Kidney (tissue), 14 donors: Measurements from ENCODE around the gene STOX2. TPM values are rescaled to one million over a fixed set of nuclear protein-coding genes. Genes with fewer than 3 reads are reported as not detected.

Experiments
- DNase-seq, 5 donors: peaks; one replicate each; pipeline ENCODE4 v3.0.0-alpha.2; 2013 to 2020
- FAIRE-seq: peaks from 2 replicates; lab custom pipeline; 2012; peaks lifted over from hg19 to GRCh38; lab: Jason Lieb, UNC
- H3K27ac ChIP-seq, 2 donors: one replicate each; pipeline ENCODE4 v1.7.0; 2013; ENCODE audit warnings: low read depth in 2 of 2, low read length in 2 of 2, inconsistent platforms in 1 of 2
- H3K27me3 ChIP-seq: one replicate; pipeline ENCODE4 v1.7.1; 2013; ENCODE audit warnings: low read length, inconsistent platforms; ENCODE audit not compliant: control insufficient read depth, insufficient read depth
- H3K36me3 ChIP-seq, 3 donors: one replicate each; pipeline versions ENCODE4 v1.7.0 to v1.7.1; 2013; ENCODE audit warnings: low read length in 3 of 3, control low read depth in 1 of 3, inconsistent platforms in 1 of 3; ENCODE audit not compliant: insufficient read depth in 3 of 3, control insufficient read depth in 2 of 3
- H3K4me1 ChIP-seq, 3 donors: one replicate each; pipeline versions ENCODE4 v1.7.0 to v1.7.1; 2013; ENCODE audit warnings: low read length in 3 of 3, inconsistent platforms in 1 of 3, low read depth in 1 of 3; ENCODE audit not compliant: control insufficient read depth in 2 of 3, insufficient read depth in 2 of 3
- H3K4me3 ChIP-seq, 3 donors: one replicate each; pipeline versions ENCODE4 v1.7.0 to v1.8.1; 2013; ENCODE audit warnings: low read length in 3 of 3, control low read depth in 1 of 3, inconsistent platforms in 1 of 3
- H3K9ac ChIP-seq, 3 donors: one replicate each; pipeline versions ENCODE4 v1.7.0 to v1.7.1; 2013; ENCODE audit warnings: low read length in 3 of 3, control low read depth in 1 of 3, inconsistent platforms in 1 of 3
- H3K9me3 ChIP-seq, 3 donors: one replicate each; pipeline versions ENCODE4 v1.7.0 to v1.7.1; 2013; ENCODE audit warnings: low read length in 3 of 3, control low read depth in 1 of 3, inconsistent platforms in 1 of 3; ENCODE audit not compliant: control insufficient read depth in 2 of 3, insufficient read depth in 1 of 3
- CTCF ChIP-seq: IDR thresholded peaks from 3 replicates; pipeline ENCODE4 v1.5.1; 2012; ENCODE audit warnings: mild to moderate bottlenecking, moderate library complexity, borderline replicate concordance; ENCODE audit not compliant: insufficient read depth; ENCODE audit errors: extremely low read depth
- intact Hi-C: fragments of 100-400 bp; cut with DNase I; formaldehyde crosslinking; loops from one replicate; pipeline ENCODE4 v1.11.1; 2022
- polyA plus RNA-seq: library from polyadenylated mRNA; stranded (reverse); fragments of 350-450 nt; fragmentation: Illumina TruSeq; extraction: RNeasy Lipid Tissue Mini Kit (QIAGEN cat#74804); gene quantifications from one replicate; pipeline ENCODE4 v1.2.3, GENCODE V29; 2014; ENCODE audit warnings: low read depth, low replicate concordance; ENCODE audit not compliant: insufficient read depth
- total RNA-seq: library from RNA; stranded (reverse); fragmentation: NEBNext Ultra II Directional; extraction: Animal tissue kit (Norgen Biotek cat#: 25700); gene quantifications from one replicate; pipeline ENCODE4 v1.2.1, GENCODE V29; 2021
- donor health status: control.
- donor health status: control.
- donor health status: control.
- donor health status: control.
- donor health status: control.
- donor health status: DM: yes; HTN: yes; CAD: no.
- donor health status: Normal renal cell carcinoma (clear cell type).

The STOX2 gene
- total and polyA plus RNA-seq, 2 donors from 2014 or later, result 0.69 to 31.8 TPM

GRCh38 chr4:183995570-183995969 lies 90.5 kb downstream of the STOX2 start:
- no peak for DNase-seq
- H3K27ac ChIP-seq, result no peak overlapping the region
- TF ChIP-seq CTCF, result no peak
- no peaks in the 10 kb centered on the region for H3K36me3 ChIP-seq
- H3K4me1 ChIP-seq, result no peaks in the 10 kb centered on the region
- H3K4me3 ChIP-seq, result no peak overlapping the region
- intact Hi-C loops, result no loop called here
- no peak overlapping the region for H3K9ac ChIP-seq
- no peaks in the 10 kb centered on the region for H3K27me3 ChIP-seq
- H3K9me3 ChIP-seq, result no peaks in the 10 kb centered on the region
- no peak for FAIRE-seq

- no peak overlapping the region for H3K27ac ChIP-seq
- H3K27me3 ChIP-seq, result no peaks in the 10 kb centered on the region
- intact Hi-C loops, result no loop called here
- H3K36me3 ChIP-seq, result no peaks in the 10 kb centered on the region
- no peak for FAIRE-seq
- no peak for TF ChIP-seq CTCF
- no peak for DNase-seq
- no peaks in the 10 kb centered on the region for H3K4me1 ChIP-seq
- H3K9ac ChIP-seq, result no peak overlapping the region
- H3K4me3 ChIP-seq, result no peak overlapping the region
- H3K9me3 ChIP-seq, result no peaks in the 10 kb centered on the region
These were observed 91.8 kb downstream of the STOX2 start for GRCh38 chr4:183996868-183997267.

GRCh38 chr4:183999435-183999834 lies 94.3 kb downstream of the STOX2 start:
- intact Hi-C loops, result no loop called here
- no peak for FAIRE-seq

More at GRCh38 chr4:183999435-183999834, 94.3 kb downstream of the STOX2 start:
- Histone ChIP-seq H3K27me3 (no peaks in the 10 kb centered on the region), H3K4me1 (no peaks in the 10 kb centered on the region), H3K9ac (no peak overlapping the region), H3K4me3 (no peak overlapping the region), H3K36me3 (no peaks in the 10 kb centered on the region), H3K9me3 (no peaks in the 10 kb centered on the region), H3K27ac (no peak overlapping the region)
- TF ChIP-seq CTCF, result no peak
- DNase-seq, result no peak
